ENCODE data around the gene CDH13.

CDH13 gene

DNA sequence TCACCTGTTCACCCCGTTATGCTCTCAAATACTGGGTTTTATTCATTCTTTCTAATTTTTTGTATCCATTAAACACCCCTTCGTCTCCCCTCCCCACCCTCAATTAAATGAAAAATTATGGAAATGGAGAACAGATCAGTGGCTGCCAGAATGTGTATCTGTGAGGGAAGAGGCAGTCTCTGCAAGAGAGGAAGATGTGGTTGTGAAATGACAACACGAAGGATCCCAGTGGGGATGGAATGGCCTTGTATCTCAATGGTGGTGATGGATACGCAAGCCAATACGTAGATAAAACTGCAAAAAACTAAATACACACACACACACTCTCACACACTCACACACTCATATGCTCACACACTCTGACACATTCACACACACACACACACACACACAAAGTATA is 570.7 kb downstream of the CDH13 start (continued):
- TF ChIP-seq, protein P1, sequence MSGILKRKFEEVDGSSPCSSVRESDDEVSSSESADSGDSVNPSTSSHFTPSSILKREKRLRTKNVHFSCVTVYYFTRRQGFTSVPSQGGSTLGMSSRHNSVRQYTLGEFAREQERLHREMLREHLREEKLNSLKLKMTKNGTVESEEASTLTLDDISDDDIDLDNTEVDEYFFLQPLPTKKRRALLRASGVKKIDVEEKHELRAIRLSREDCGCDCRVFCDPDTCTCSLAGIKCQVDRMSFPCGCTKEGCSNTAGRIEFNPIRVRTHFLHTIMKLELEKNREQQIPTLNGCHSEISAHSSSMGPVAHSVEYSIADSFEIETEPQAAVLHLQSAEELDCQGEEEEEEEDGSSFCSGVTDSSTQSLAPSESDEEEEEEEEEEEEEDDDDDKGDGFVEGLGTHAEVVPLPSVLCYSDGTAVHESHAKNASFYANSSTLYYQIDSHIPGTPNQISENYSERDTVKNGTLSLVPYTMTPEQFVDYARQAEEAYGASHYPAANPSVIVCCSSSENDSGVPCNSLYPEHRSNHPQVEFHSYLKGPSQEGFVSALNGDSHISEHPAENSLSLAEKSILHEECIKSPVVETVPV (CRISPR knock-in tag; IDR thresholded peaks at IDR 0.05), result no peak
- TF ChIP-seq ZFP3 (CRISPR knock-in tag; IDR thresholded peaks at IDR 0.05), result no peak
- no peak for TF ChIP-seq PATZ1 (CRISPR knock-in tag; IDR thresholded peaks at IDR 0.05; ENCODE audit: borderline replicate concordance)
- no peak for TF ChIP-seq RARB (CRISPR knock-in tag; IDR thresholded peaks at IDR 0.05)
- TF ChIP-seq ZC3H10 (CRISPR knock-in tag; IDR thresholded peaks at IDR 0.05), result no peak
- no peak for TF ChIP-seq GLIS3 (CRISPR knock-in tag; IDR thresholded peaks at IDR 0.05)
- no peak for TF ChIP-seq ZNF8 (CRISPR knock-in tag; IDR thresholded peaks at IDR 0.05)
- TF ChIP-seq TOX (CRISPR knock-in tag; IDR thresholded peaks at IDR 0.05; ENCODE audit: borderline replicate concordance), result no peak

GRCh38 chr16:83198977-83199376 is 572.2 kb downstream of the CDH13 start:
- ATAC-seq, result no peak
- no peak for TF ChIP-seq GLIS3 (CRISPR knock-in tag; IDR thresholded peaks at IDR 0.05)
- TF ChIP-seq SNAI2 (CRISPR knock-in tag; IDR thresholded peaks at IDR 0.05), result no peak
- TF ChIP-seq ZFP30 (CRISPR knock-in tag; IDR thresholded peaks at IDR 0.05), result no peak
- TF ChIP-seq ARNTL (CRISPR knock-in tag; IDR thresholded peaks at IDR 0.05; ENCODE audit: borderline replicate concordance, low read depth), result no peak
- no peak for TF ChIP-seq ZNF565 (CRISPR knock-in tag; conservative IDR thresholded peaks at IDR 0.05; ENCODE audit: low read depth)
- no peak for TF ChIP-seq CREB5 (CRISPR knock-in tag; IDR thresholded peaks at IDR 0.05; ENCODE audit: low read depth)
- no peak for TF ChIP-seq ZC3H10 (CRISPR knock-in tag; IDR thresholded peaks at IDR 0.05)
- TF ChIP-seq ISL1 (CRISPR knock-in tag; IDR thresholded peaks at IDR 0.05), result no peak
- no peak for TF ChIP-seq RARB (CRISPR knock-in tag; IDR thresholded peaks at IDR 0.05)
- no peak for TF ChIP-seq TSHZ2 (CRISPR knock-in tag; IDR thresholded peaks at IDR 0.05)
- TF ChIP-seq PATZ1 (CRISPR knock-in tag; IDR thresholded peaks at IDR 0.05; ENCODE audit: borderline replicate concordance), result no peak
- TF ChIP-seq BACH2 (CRISPR knock-in tag; IDR thresholded peaks at IDR 0.05; ENCODE audit: borderline replicate concordance), result no peak
- TF ChIP-seq ZNF8 (CRISPR knock-in tag; IDR thresholded peaks at IDR 0.05), result no peak
- TF ChIP-seq, protein P1 (CRISPR knock-in tag; IDR thresholded peaks at IDR 0.05), result no peak
- TF ChIP-seq POU6F1 (CRISPR knock-in tag; IDR thresholded peaks at IDR 0.05; ENCODE audit: borderline replicate concordance, low read depth), result no peak
- TF ChIP-seq ZFP3 (CRISPR knock-in tag; IDR thresholded peaks at IDR 0.05), result no peak

Data from SK-N-SH treated with all-trans-retinoic acid at 6 μM for 48 hours (cell line).